Keratinocyte (primary cell): ENCODE results near the gene BCHE. TPM values are rescaled to one million over a fixed set of nuclear protein-coding genes. Genes with fewer than 3 reads are reported as not detected.

Source experiments
- DNase-seq: peaks from one replicate; pipeline ENCODE4 v3.0.0-alpha.2; 2011; ENCODE audit warnings: low read depth, missing footprints, low spot score
- FAIRE-seq: peaks from 2 replicates; lab custom pipeline; 2011; peaks lifted over from hg19 to GRCh38; lab: Jason Lieb, UNC
- H2AFZ ChIP-seq: 2 replicates; pipeline ENCODE4 v1.6.0; 2012; ENCODE audit warnings: low read length, control low read depth, inconsistent platforms; ENCODE audit not compliant: control insufficient read depth
- H3K27ac ChIP-seq: 2 replicates; pipeline ENCODE4 v1.5.1; 2011; ENCODE audit warnings: low read length; ENCODE audit not compliant: control insufficient read depth, insufficient read depth
- H3K27me3 ChIP-seq: 3 replicates; pipeline ENCODE4 v1.6.0; 2011; ENCODE audit warnings: low read length; ENCODE audit not compliant: control insufficient read depth, insufficient read depth; ENCODE audit errors: extremely low read depth
- H3K36me3 ChIP-seq, 2 experiments: 2 replicates in 1 of 2; 3 replicates in 1 of 2; pipeline ENCODE4 v1.5.1; 2011; ENCODE audit warnings: low read length in 2 of 2, mild to moderate bottlenecking in 1 of 2; ENCODE audit not compliant: control insufficient read depth in 2 of 2, insufficient read depth in 2 of 2; ENCODE audit errors: extremely low read depth in 1 of 2
- H3K4me1 ChIP-seq: 3 replicates; pipeline ENCODE4 v1.5.1; 2011; ENCODE audit warnings: low read length; ENCODE audit not compliant: control insufficient read depth, insufficient read depth; ENCODE audit errors: extremely low read depth
- H3K4me2 ChIP-seq: 3 replicates; pipeline ENCODE4 v1.6.0; 2011; ENCODE audit warnings: low read depth, low read length; ENCODE audit not compliant: control insufficient read depth, insufficient read depth; ENCODE audit errors: extremely low read depth
- H3K4me3 ChIP-seq, 3 experiments: fragments of 200-600 bp in 1 of 3; sonication (generic) in 1 of 3; 2 replicates in 2 of 3; 3 replicates in 1 of 3; pipeline ENCODE4 v1.5.1; 2011 to 2016; ENCODE audit warnings: low read length in 3 of 3, mild to moderate bottlenecking in 3 of 3, control low read depth in 2 of 3, inconsistent platforms in 1 of 3, low read depth in 1 of 3, mixed read lengths in 1 of 3, mixed run types in 1 of 3, moderate library complexity in 1 of 3; ENCODE audit not compliant: control insufficient read depth in 2 of 3, insufficient read depth in 2 of 3; ENCODE audit errors: extremely low read depth in 1 of 3
- H3K79me2 ChIP-seq: 2 replicates; pipeline ENCODE4 v1.6.0; 2012; ENCODE audit warnings: low read length; ENCODE audit not compliant: control insufficient read depth, insufficient read depth
- H3K9ac ChIP-seq: 3 replicates; pipeline ENCODE4 v1.6.0; 2011; ENCODE audit warnings: low read length; ENCODE audit not compliant: control insufficient read depth, insufficient read depth; ENCODE audit errors: extremely low read depth
- H3K9me1 ChIP-seq: 3 replicates; pipeline ENCODE4 v1.6.0; 2011; ENCODE audit warnings: low read length; ENCODE audit not compliant: control insufficient read depth, insufficient read depth; ENCODE audit errors: extremely low read depth
- H3K9me3 ChIP-seq: 2 replicates; pipeline ENCODE4 v1.5.1; 2012; ENCODE audit warnings: low read depth, low read length; ENCODE audit not compliant: control insufficient read depth
- H4K20me1 ChIP-seq: 3 replicates; pipeline ENCODE4 v1.6.0; 2011; ENCODE audit warnings: low read length; ENCODE audit not compliant: control insufficient read depth, insufficient read depth; ENCODE audit errors: extremely low read depth
- EZH2 ChIP-seq: IDR thresholded peaks from one replicate; pipeline ENCODE4 v1.6.1; 2012; ENCODE audit warnings: inconsistent platforms, mild to moderate bottlenecking, low read length, moderate library complexity
- dilution Hi-C: fragments of 300-500 bp; cut with MboI; formaldehyde crosslinking; loops from one replicate; pipeline ENCODE4 v1.7.0; 2020; ENCODE audit warnings: low sequenced_read_pairs; ENCODE audit not compliant: extremely low pct_ligation_motif_present
- polyA plus RNA-seq, 5 experiments: library from polyadenylated mRNA; depleted of rRNA in 3 of 5; stranded (reverse) in 3 of 5; stranded (forward) in 1 of 5; unstranded in 1 of 5; fragments of >200 nt; gene quantifications; 1 replicate in 1 of 5; 2 replicates in 3 of 5; 3 replicates in 1 of 5; pipeline versions ENCODE4 v1.2.1 to v1.2.3, GENCODE V29; 2011 to 2012; ENCODE audit warnings: missing spikeins in 2 of 5, low read depth in 1 of 5, low replicate concordance in 1 of 5
- TF ChIP-seq, protein P1 (sequence below), 3 experiments: IDR thresholded peaks in 1 of 3; conservative IDR thresholded peaks in 1 of 3; optimal IDR thresholded peaks in 1 of 3; 2 replicates in 2 of 3; 3 replicates in 1 of 3; pipeline versions ENCODE3 to v1.5.1; 2011; ENCODE audit warnings: low read length in 3 of 3, mild to moderate bottlenecking in 3 of 3, moderate library complexity in 2 of 3, control low read depth in 1 of 3, inconsistent platforms in 1 of 3; ENCODE audit not compliant: insufficient read depth in 2 of 3; ENCODE audit errors: extremely low read depth in 1 of 3

BCHE gene
- polyA plus RNA-seq, 1 donor (not counting 4 experiments of a cell fraction or from before 2014, with no cell fraction given), result 2.0 TPM

DNA sequence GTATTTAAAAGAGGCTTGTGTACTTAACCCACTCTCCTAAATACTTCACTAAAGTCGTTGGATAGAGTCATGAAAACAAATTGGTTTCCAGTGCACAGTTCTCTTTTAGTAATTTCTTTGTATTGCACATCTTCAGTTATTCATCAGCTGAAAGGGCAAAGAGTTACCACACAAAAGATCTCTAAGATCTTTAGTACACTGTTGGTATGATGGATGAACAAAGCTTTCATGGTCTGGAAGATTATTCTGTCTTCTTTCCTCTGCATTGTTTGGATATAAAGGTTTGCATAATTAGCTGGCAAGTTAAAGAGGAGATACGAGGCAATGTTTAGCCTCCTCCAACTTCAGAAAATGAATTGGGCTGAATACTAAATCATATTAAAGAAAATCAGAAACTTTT lies 40.5 kb downstream of the BCHE start:
- Histone ChIP-seq H3K4me3 (no peak overlapping the region), H3K27ac (no peak overlapping the region), H3K9me1 (no peaks in the 10 kb centered on the region), H3K36me3 (no peaks in the 10 kb centered on the region), H3K79me2 (no peaks in the 10 kb centered on the region), H4K20me1 (no peaks in the 10 kb centered on the region), H3K9me3 (no peaks in the 10 kb centered on the region), H3K9ac (no peak overlapping the region), H3K27me3 (no peaks in the 10 kb centered on the region), H3K4me1 (no peaks in the 10 kb centered on the region), H3K4me2 (no peak overlapping the region), H2AFZ (no peak overlapping the region)
- DNase-seq, result no peak
- no peak for FAIRE-seq
- dilution Hi-C loops, result no loop called here
- TF ChIP-seq, protein P1, sequence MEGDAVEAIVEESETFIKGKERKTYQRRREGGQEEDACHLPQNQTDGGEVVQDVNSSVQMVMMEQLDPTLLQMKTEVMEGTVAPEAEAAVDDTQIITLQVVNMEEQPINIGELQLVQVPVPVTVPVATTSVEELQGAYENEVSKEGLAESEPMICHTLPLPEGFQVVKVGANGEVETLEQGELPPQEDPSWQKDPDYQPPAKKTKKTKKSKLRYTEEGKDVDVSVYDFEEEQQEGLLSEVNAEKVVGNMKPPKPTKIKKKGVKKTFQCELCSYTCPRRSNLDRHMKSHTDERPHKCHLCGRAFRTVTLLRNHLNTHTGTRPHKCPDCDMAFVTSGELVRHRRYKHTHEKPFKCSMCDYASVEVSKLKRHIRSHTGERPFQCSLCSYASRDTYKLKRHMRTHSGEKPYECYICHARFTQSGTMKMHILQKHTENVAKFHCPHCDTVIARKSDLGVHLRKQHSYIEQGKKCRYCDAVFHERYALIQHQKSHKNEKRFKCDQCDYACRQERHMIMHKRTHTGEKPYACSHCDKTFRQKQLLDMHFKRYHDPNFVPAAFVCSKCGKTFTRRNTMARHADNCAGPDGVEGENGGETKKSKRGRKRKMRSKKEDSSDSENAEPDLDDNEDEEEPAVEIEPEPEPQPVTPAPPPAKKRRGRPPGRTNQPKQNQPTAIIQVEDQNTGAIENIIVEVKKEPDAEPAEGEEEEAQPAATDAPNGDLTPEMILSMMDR (optimal IDR thresholded peaks at IDR 0.05 in 1 of 3, IDR thresholded peaks at IDR 0.05 in 1 of 3, conservative IDR thresholded peaks at IDR 0.05 in 1 of 3; ENCODE audit: extremely low read depth in 1 of 3, insufficient read depth in 2 of 3, low read length in 3 of 3), result no peak
- TF ChIP-seq EZH2, result no peak

DNA sequence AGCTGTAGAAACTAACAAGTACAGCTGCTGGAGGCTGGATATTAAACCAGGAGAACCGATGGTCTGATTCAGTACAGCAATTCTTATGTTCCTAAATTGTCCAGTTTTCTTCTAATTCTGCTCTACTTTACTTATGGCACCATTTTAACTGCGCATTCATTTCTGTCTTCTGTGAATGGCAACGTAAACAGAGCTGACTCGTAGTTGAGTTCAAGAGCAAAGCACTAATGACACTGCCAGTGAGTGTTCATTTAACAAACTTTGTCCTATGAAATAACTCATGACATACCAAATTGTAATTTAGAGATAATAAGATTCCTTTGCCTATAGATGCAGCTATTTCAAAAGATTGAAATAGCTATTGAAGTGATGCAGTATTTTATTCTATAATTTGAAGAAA lies 48.7 kb downstream of the BCHE start:
- Histone ChIP-seq H3K4me1 (no peaks in the 10 kb centered on the region), H3K27me3 (no peaks in the 10 kb centered on the region), H3K27ac (no peak overlapping the region), H3K36me3 (no peaks in the 10 kb centered on the region), H3K79me2 (no peaks in the 10 kb centered on the region), H3K4me2 (no peak overlapping the region), H3K9me1 (no peaks in the 10 kb centered on the region), H3K4me3 (no peak overlapping the region), H4K20me1 (no peaks in the 10 kb centered on the region), H3K9me3 (no peaks in the 10 kb centered on the region), H3K9ac (no peak overlapping the region), H2AFZ (no peak overlapping the region)
- TF ChIP-seq EZH2, result no peak
- TF ChIP-seq, protein P1 (optimal IDR thresholded peaks at IDR 0.05 in 1 of 3, IDR thresholded peaks at IDR 0.05 in 1 of 3, conservative IDR thresholded peaks at IDR 0.05 in 1 of 3; ENCODE audit: extremely low read depth in 1 of 3, insufficient read depth in 2 of 3, low read length in 3 of 3), result no peak
- dilution Hi-C loops, result no loop called here
- DNase-seq (no peak), FAIRE-seq (no peak)
